ENCODE measurements around the gene FUZ. TPM values are rescaled to one million over a fixed set of nuclear protein-coding genes. Genes with fewer than 3 reads are reported as not detected.

Gene FUZ
- total and polyA plus RNA-seq, 2 experiments from 2014 or later, result 11.7 to 21.1 TPM

- no peak overlapping the region for H3K27ac ChIP-seq
- H3K4me3 ChIP-seq, result no peak overlapping the region
- H4K20me1 ChIP-seq (ENCODE audit: insufficient read depth), result no peaks in the 10 kb centered on the region
- H2AFZ ChIP-seq, result no peak overlapping the region
- no peaks in the 10 kb centered on the region for H3K27me3 ChIP-seq (replicated peaks; ENCODE audit: insufficient read depth)
- H3K9me3 ChIP-seq (ENCODE audit: low read depth), result no peaks in the 10 kb centered on the region
- H3K9ac ChIP-seq, result no peak overlapping the region
- peaks cover 6% of the 10 kb centered on the region; the same call in 1 of the 2 replicates for H3F3A ChIP-seq (ENCODE audit: insufficient read depth)
- no peaks in the 10 kb centered on the region for H3K4me1 ChIP-seq (ENCODE audit: insufficient read depth)
- TF ChIP-seq EZH2 (IDR thresholded peaks at IDR 0.05; ENCODE audit: insufficient read depth, poor library complexity, severe bottlenecking) (no peak), EZH2phosphoT487 (IDR thresholded peaks at IDR 0.05; ENCODE audit: insufficient read depth, low read depth) (no peak)
- H3K79me2 ChIP-seq (ENCODE audit: insufficient read depth), result no peaks in the 10 kb centered on the region
- H3K4me2 ChIP-seq (ENCODE audit: unreplicated experiment), result no peak overlapping the region
- no peaks in the 10 kb centered on the region for H3K9me2 ChIP-seq (ENCODE audit: insufficient read depth)
- no peak for DNase-seq
- WGBS, 2 experiments (ENCODE audit: low coverage in 1 of 2, low lambda C conversion rate in 2 of 2, missing lambda C conversion rate in 2 of 2), result 83 to 91% methylated on average over 11 of the region's 11 CpGs
- peaks cover 11% of the 10 kb centered on the region; the same call in 1 of the 2 replicates for H3K36me3 ChIP-seq (ENCODE audit: low read depth)
- in situ Hi-C loops (cut with MboI), result no loop called here
Measured at GRCh38 chr19:49840321-49840720, 27.2 kb upstream of the FUZ start.

GRCh38 chr19:49839713-49840112 is 26.6 kb upstream of the FUZ start:
- no peak for DNase-seq
- Histone ChIP-seq H3K9me2 (ENCODE audit: insufficient read depth) (no peaks in the 10 kb centered on the region), H3K27ac (no peak overlapping the region), H3K36me3 (ENCODE audit: low read depth) (peaks cover 11% of the 10 kb centered on the region; the same call in 1 of the 2 replicates), H3K4me2 (ENCODE audit: unreplicated experiment) (no peak overlapping the region), H3K9ac (no peak overlapping the region), H3K4me3 (no peak overlapping the region), H3K79me2 (ENCODE audit: insufficient read depth) (no peaks in the 10 kb centered on the region), H2AFZ (no peak overlapping the region), H3F3A (ENCODE audit: insufficient read depth) (0 out of 2 replicates have a peak, but pooled peaks cover 6% of the 10 kb centered on the region), H3K9me3 (ENCODE audit: low read depth) (no peaks in the 10 kb centered on the region), H4K20me1 (ENCODE audit: insufficient read depth) (no peaks in the 10 kb centered on the region), H3K4me1 (ENCODE audit: insufficient read depth) (no peaks in the 10 kb centered on the region), H3K27me3 (replicated peaks; ENCODE audit: insufficient read depth) (no peaks in the 10 kb centered on the region)
- no peak for TF ChIP-seq EZH2 (IDR thresholded peaks at IDR 0.05; ENCODE audit: insufficient read depth, poor library complexity, severe bottlenecking)
- no peak for TF ChIP-seq EZH2phosphoT487 (IDR thresholded peaks at IDR 0.05; ENCODE audit: insufficient read depth, low read depth)
- WGBS, 2 experiments (ENCODE audit: low coverage in 1 of 2, low lambda C conversion rate in 2 of 2, missing lambda C conversion rate in 2 of 2), result 76 to 79% methylated on average over 11 of the region's 11 CpGs
- in situ Hi-C loops (cut with MboI), result no loop called here

DNA sequence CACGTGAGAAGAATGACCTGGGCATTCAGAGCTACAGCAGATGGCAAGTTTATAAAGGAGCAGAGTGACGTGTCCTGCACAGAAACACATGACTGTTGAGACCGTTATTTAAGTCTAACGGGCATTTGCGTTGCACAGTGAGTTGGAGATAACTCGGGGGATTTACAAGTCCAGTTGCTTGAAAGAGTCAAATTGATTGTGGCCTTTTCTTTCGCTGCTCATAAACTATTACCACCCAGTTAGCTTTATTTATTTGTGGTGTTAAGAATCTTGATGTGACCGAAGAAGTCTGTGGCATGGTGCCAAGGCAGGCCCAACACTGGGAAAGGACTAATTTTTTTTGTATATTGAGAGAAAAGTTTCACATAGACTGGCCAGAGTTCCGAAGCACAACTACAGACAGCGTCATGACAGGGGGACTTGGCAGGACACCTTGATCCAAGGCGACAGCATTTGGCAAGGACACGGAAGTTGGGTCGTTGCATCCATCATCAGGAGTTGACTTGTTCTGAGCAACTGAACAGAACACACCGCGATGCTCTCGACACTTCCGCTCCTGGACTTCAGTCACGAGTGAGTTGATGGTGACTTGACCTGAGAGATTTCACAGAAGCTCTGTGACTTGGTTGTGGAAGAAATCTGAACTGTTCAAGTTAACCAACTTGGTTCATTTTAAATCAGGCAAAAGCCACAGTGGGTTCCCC is 25.9 kb upstream of the FUZ start:
- Histone ChIP-seq H3K9me3 (ENCODE audit: low read depth) (no peaks in the 10 kb centered on the region), H3K9ac (no peak overlapping the region), H3K36me3 (ENCODE audit: low read depth) (peaks cover 11% of the 10 kb centered on the region; the same call in 1 of the 2 replicates), H3K4me1 (ENCODE audit: insufficient read depth) (no peaks in the 10 kb centered on the region), H2AFZ (no peak overlapping the region), H3K79me2 (ENCODE audit: insufficient read depth) (no peaks in the 10 kb centered on the region), H3K27me3 (replicated peaks; ENCODE audit: insufficient read depth) (no peaks in the 10 kb centered on the region), H3K9me2 (ENCODE audit: insufficient read depth) (no peaks in the 10 kb centered on the region), H3K27ac (no peak overlapping the region), H3F3A (ENCODE audit: insufficient read depth) (0 out of 2 replicates have a peak, but pooled peaks cover 6% of the 10 kb centered on the region), H3K4me3 (no peak overlapping the region), H3K4me2 (ENCODE audit: unreplicated experiment) (no peak overlapping the region), H4K20me1 (ENCODE audit: insufficient read depth) (no peaks in the 10 kb centered on the region)
- WGBS, 2 experiments (ENCODE audit: low coverage in 1 of 2, low lambda C conversion rate in 2 of 2, missing lambda C conversion rate in 2 of 2), result 98% methylated on average over 18 of the region's 18 CpGs
- in situ Hi-C loops (cut with MboI), result no loop called here
- TF ChIP-seq EZH2phosphoT487 (IDR thresholded peaks at IDR 0.05; ENCODE audit: insufficient read depth, low read depth) (no peak), EZH2 (IDR thresholded peaks at IDR 0.05; ENCODE audit: insufficient read depth, poor library complexity, severe bottlenecking) (no peak)
- no peak for DNase-seq

DNA sequence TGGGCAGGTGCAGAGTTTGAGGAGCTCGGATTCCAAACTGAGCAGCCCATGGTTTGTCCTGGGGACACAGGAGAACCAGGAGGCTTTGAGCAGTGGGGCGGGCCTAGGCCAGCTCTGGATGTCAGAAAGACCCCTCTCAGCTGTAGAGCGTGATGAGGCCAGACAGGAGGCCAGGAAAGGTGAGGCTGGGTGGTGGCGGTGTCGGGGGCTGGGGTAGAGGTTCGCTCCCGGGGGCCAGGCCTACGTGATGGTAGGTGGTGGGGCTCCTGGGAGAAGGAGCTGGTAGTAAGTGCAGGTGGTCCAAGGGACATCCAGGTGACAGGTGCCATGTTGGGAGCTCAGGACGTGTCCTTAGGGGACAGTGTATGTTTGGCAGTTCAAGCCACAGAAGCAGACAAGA is 24.3 kb upstream of the FUZ start:
- Histone ChIP-seq H3K4me1 (ENCODE audit: insufficient read depth) (no peaks in the 10 kb centered on the region), H3K9me2 (ENCODE audit: insufficient read depth) (no peaks in the 10 kb centered on the region), H3F3A (ENCODE audit: insufficient read depth) (0 out of 2 replicates have a peak, but pooled peaks cover 6% of the 10 kb centered on the region), H3K27me3 (replicated peaks; ENCODE audit: insufficient read depth) (no peaks in the 10 kb centered on the region), H3K4me2 (ENCODE audit: unreplicated experiment) (no peak overlapping the region), H4K20me1 (ENCODE audit: insufficient read depth) (no peaks in the 10 kb centered on the region), H3K79me2 (ENCODE audit: insufficient read depth) (no peaks in the 10 kb centered on the region), H3K27ac (no peak overlapping the region), H3K9me3 (ENCODE audit: low read depth) (no peaks in the 10 kb centered on the region), H3K9ac (no peak overlapping the region), H2AFZ (no peak overlapping the region), H3K4me3 (no peak overlapping the region), H3K36me3 (ENCODE audit: low read depth) (peaks cover 11% of the 10 kb centered on the region; the same call in 1 of the 2 replicates)
- 92 to 94% methylated on average over 8 to 9 of the region's 9 CpGs for WGBS, 2 experiments (ENCODE audit: low coverage in 1 of 2, low lambda C conversion rate in 2 of 2, missing lambda C conversion rate in 2 of 2)
- TF ChIP-seq EZH2 (IDR thresholded peaks at IDR 0.05; ENCODE audit: insufficient read depth, poor library complexity, severe bottlenecking), result no peak
- no peak for TF ChIP-seq EZH2phosphoT487 (IDR thresholded peaks at IDR 0.05; ENCODE audit: insufficient read depth, low read depth)
- in situ Hi-C loops (cut with MboI), result no loop called here
- no peak for DNase-seq

Data from GM23248 (cell line).